Stomach (tissue), 4 donors: Measurements from ENCODE around the gene LIN7A.

Experiments
- CTCF ChIP-seq, 7 experiments: fragments of 450-650 bp in 4 of 7; fragments of 200-600 bp in 3 of 7; sonication (generic) in 3 of 7; IDR thresholded peaks; one replicate each; pipeline ENCODE4 v1.5.1; 2016 to 2019; ENCODE audit warnings: antibody characterized with exemption in 7 of 7, control low read depth in 2 of 7, mild to moderate bottlenecking in 1 of 7
- POLR2A ChIP-seq, 4 donors: fragments of 450-650 bp; IDR thresholded peaks; one replicate each; pipeline ENCODE4 v1.6.1; 2016; ENCODE audit warnings: antibody characterized with exemption in 4 of 4, control low read depth in 2 of 4, mild to moderate bottlenecking in 1 of 4, moderate library complexity in 1 of 4
- POLR2AphosphoS5 ChIP-seq, 3 donors: sonication (generic); formaldehyde crosslinking; IDR thresholded peaks; one replicate each; pipeline ENCODE4 v1.6.1; 2016; ENCODE audit warnings: antibody characterized with exemption in 3 of 3

GRCh38 chr12:80845639-80846038, 92.1 kb downstream of the LIN7A start:
- no peak for TF ChIP-seq POLR2A (IDR thresholded peaks at IDR 0.05)
- no peak for TF ChIP-seq CTCF (IDR thresholded peaks at IDR 0.05)
- no peak for TF ChIP-seq POLR2AphosphoS5 (IDR thresholded peaks at IDR 0.05)
